Naive thymus-derived CD8-positive, alpha-beta T cell (primary cell): ENCODE measurements around the gene PEX26. TPM values are rescaled to one million over a fixed set of nuclear protein-coding genes. Genes with fewer than 3 reads are reported as not detected.
"Not testable (repeated sequence)": the region's sequence is repeated elsewhere in the genome, so short reads cannot be mapped to it uniquely, and the experiment has no call there.

Experiments
- ATAC-seq, 2 donors: fragments of 150-1000 bp; cut with Tn5 transposase in 1 of 2; sonication (Bioruptor Pico), chemical (Tn5 transposase) in 1 of 2; 1 replicate in 1 of 2; 2 replicates in 1 of 2; pipeline ENCODE4 v1.10.0; 2021; ENCODE audit warnings: mild to moderate bottlenecking in 2 of 2, moderate library complexity in 2 of 2
- POLR2A ChIA-PET: fragments of 350-600 bp; sonication (Branson Sonifier 250); formaldehyde crosslinking; loops from one replicate; lab custom pipeline; 2021; ENCODE audit warnings: antibody characterized with exemption; lab: Charles Lee
- DNase-seq, 10 donors: peaks; one replicate each; pipeline versions ENCODE4 v3.0.0 to v3.0.0-alpha.2; 2020 to 2022
- H3K27ac Mint-ChIP-seq, 10 donors: one replicate each; pipeline ENCODE4 v1.8.0; 2020 to 2022; ENCODE audit warnings: mild to moderate bottlenecking in 10 of 10, mixed read lengths in 10 of 10, moderate library complexity in 4 of 10, inconsistent platforms in 1 of 10
- H3K27me3 Mint-ChIP-seq, 5 donors: one replicate each; pipeline ENCODE4 v1.8.0; 2021 to 2022; ENCODE audit warnings: mixed read lengths in 5 of 5
- H3K36me3 Mint-ChIP-seq, 3 donors: one replicate each; pipeline ENCODE4 v1.8.0; 2020 to 2022; ENCODE audit warnings: mixed read lengths in 3 of 3, mild to moderate bottlenecking in 2 of 3, inconsistent platforms in 1 of 3
- H3K4me1 Mint-ChIP-seq, 4 donors: one replicate each; pipeline ENCODE4 v1.8.0; 2021 to 2022; ENCODE audit warnings: mixed read lengths in 4 of 4
- H3K4me3 Mint-ChIP-seq, 10 donors: one replicate each; pipeline ENCODE4 v1.8.0; 2020 to 2022; ENCODE audit warnings: mild to moderate bottlenecking in 10 of 10, mixed read lengths in 10 of 10, moderate library complexity in 6 of 10, inconsistent platforms in 1 of 10
- H3K9me3 Mint-ChIP-seq, 9 donors: one replicate each; pipeline ENCODE4 v1.8.0; 2020 to 2022; ENCODE audit warnings: mixed read lengths in 9 of 9, mild to moderate bottlenecking in 3 of 9, inconsistent platforms in 1 of 9, moderate library complexity in 1 of 9
- polyA plus RNA-seq, 3 donors: library from polyadenylated mRNA; unstranded; fragments of 300-500 nt; fragmentation: Illumina TruSeq; gene quantifications; one replicate each; pipeline ENCODE4 v1.2.3, GENCODE V29; 2021
- total RNA-seq, 8 experiments: library from RNA in 2 of 8; stranded (reverse) in 2 of 8; gene quantifications; one replicate each; pipeline ENCODE4 v1.2.3 and lab custom pipeline; 2021 to 2026

PEX26 gene
- total and polyA plus RNA-seq, 5 experiments from 2014 or later, result 2.6 to 41.2 (median 4.5) TPM

- Mint-ChIP-seq H3K27me3 (peaks cover 0 to 15% (median 0%) of the 10 kb centered on the region in 5 donors), H3K9me3 (peaks cover 0 to 3% (median 0%) of the 10 kb centered on the region in 9 donors), H3K27ac (no peak overlapping the region), H3K4me3 (no peak overlapping the region), H3K36me3 (no peaks in the 10 kb centered on the region), H3K4me1 (peaks cover 0 to 2% (median 0%) of the 10 kb centered on the region in 4 donors)
- ATAC-seq (no peak), DNase-seq (no peak)
- POLR2A ChIA-PET, result no interaction called here
Measured at GRCh38 chr22:18045794-18046193, 32.0 kb upstream of the PEX26 start.

GRCh38 chr22:18048041-18048440 lies 29.7 kb upstream of the PEX26 start:
- Mint-ChIP-seq H3K27ac (no peak overlapping the region), H3K4me3 (no peak overlapping the region), H3K36me3 (no peaks in the 10 kb centered on the region), H3K4me1 (peaks cover 0 to 2% (median 0%) of the 10 kb centered on the region in 4 donors), H3K27me3 (peaks cover 0 to 15% (median 2%) of the 10 kb centered on the region in 5 donors), H3K9me3 (no peaks in the 10 kb centered on the region)
- no peak for DNase-seq
- POLR2A ChIA-PET, result no interaction called here
- ATAC-seq, result no peak

- peaks cover 0 to 15% (median 2%) of the 10 kb centered on the region in 5 donors for H3K27me3 Mint-ChIP-seq
Measured at GRCh38 chr22:18048441-18048898, 29.3 kb upstream of the PEX26 start.

GRCh38 chr22:18050065-18050464 lies 27.7 kb upstream of the PEX26 start:
- DNase-seq (no peak), ATAC-seq (no peak)
- Mint-ChIP-seq H3K27ac (no peak overlapping the region), H3K27me3 (peaks cover 0 to 15% (median 2%) of the 10 kb centered on the region in 5 donors), H3K36me3 (no peaks in the 10 kb centered on the region), H3K9me3 (no peaks in the 10 kb centered on the region), H3K4me1 (peaks cover 0 to 2% (median 0%) of the 10 kb centered on the region in 4 donors), H3K4me3 (no peak overlapping the region)
- POLR2A ChIA-PET, result no interaction called here

More at GRCh38 chr22:18048441-18048898, 29.3 kb upstream of the PEX26 start:
- POLR2A ChIA-PET, result no interaction called here
- H3K4me3 Mint-ChIP-seq, result peak overlapping the region in 1 of 10 donors; percentile 6
- DNase-seq (no peak), ATAC-seq (no peak)
- no peaks in the 10 kb centered on the region for H3K9me3 Mint-ChIP-seq
- H3K4me1 Mint-ChIP-seq, result peaks cover 0 to 2% (median 0%) of the 10 kb centered on the region in 4 donors
- no peak overlapping the region for H3K27ac Mint-ChIP-seq
- H3K36me3 Mint-ChIP-seq, result no peaks in the 10 kb centered on the region

- H3K4me3 Mint-ChIP-seq, H3K36me3 Mint-ChIP-seq, POLR2A ChIA-PET, H3K4me1 Mint-ChIP-seq, ATAC-seq, DNase-seq, H3K9me3 Mint-ChIP-seq, H3K27ac Mint-ChIP-seq: not testable (repeated sequence)
- H3K27me3 Mint-ChIP-seq, result peaks cover 0 to 15% (median 2%) of the 10 kb centered on the region in 5 donors
Measured at GRCh38 chr22:18051113-18051512, 26.7 kb upstream of the PEX26 start.

- ATAC-seq, H3K36me3 Mint-ChIP-seq, POLR2A ChIA-PET, H3K27ac Mint-ChIP-seq, H3K27me3 Mint-ChIP-seq, H3K4me3 Mint-ChIP-seq, DNase-seq, H3K9me3 Mint-ChIP-seq: not testable (repeated sequence)
- H3K4me1 Mint-ChIP-seq, result peaks cover 0 to 27% (median 1%) of the 10 kb centered on the region in 4 donors
Measured at GRCh38 chr22:18053216-18053946, 24.4 kb upstream of the PEX26 start.

GRCh38 chr22:18055619-18056160 lies 22.1 kb upstream of the PEX26 start:
- no peaks in the 10 kb centered on the region for H3K36me3 Mint-ChIP-seq
- peaks cover 0 to 27% (median 1%) of the 10 kb centered on the region in 4 donors for H3K4me1 Mint-ChIP-seq
- no peak overlapping the region for H3K4me3 Mint-ChIP-seq
- POLR2A ChIA-PET, result no interaction called here
- H3K27me3 Mint-ChIP-seq, result peaks cover 3 to 9% (median 5%) of the 10 kb centered on the region in 5 donors
- H3K27ac Mint-ChIP-seq, result peak overlapping the region in 3 of 10 donors; percentile 61 to 77 (median 75)
- ATAC-seq (no peak), DNase-seq (no peak)
- no peaks in the 10 kb centered on the region for H3K9me3 Mint-ChIP-seq

GRCh38 chr22:18056161-18056666 lies 21.6 kb upstream of the PEX26 start:
- H3K4me1 Mint-ChIP-seq, result peaks cover 0 to 27% (median 1%) of the 10 kb centered on the region in 4 donors
- DNase-seq, result no peak
- peak overlapping the region in 3 of 10 donors; percentile 56 to 77 (median 65) for H3K27ac Mint-ChIP-seq
- POLR2A ChIA-PET, result interaction anchor here (0.7 kb wide), 1 partner anchor 20 kb away, joined by 3 read pairs; no protein-coding TSS in a partner anchor
- no peak for ATAC-seq
- no peaks in the 10 kb centered on the region for H3K9me3 Mint-ChIP-seq
- H3K27me3 Mint-ChIP-seq, result peaks cover 3 to 9% (median 5%) of the 10 kb centered on the region in 5 donors
- H3K4me3 Mint-ChIP-seq, result peak overlapping the region in 1 of 10 donors; percentile 55
- no peaks in the 10 kb centered on the region for H3K36me3 Mint-ChIP-seq

GRCh38 chr22:18056807-18057474 lies 20.8 kb upstream of the PEX26 start:
- Mint-ChIP-seq H3K27ac (peak overlapping the region in 2 of 10 donors; percentile 65 to 77), H3K27me3 (peaks cover 3 to 9% (median 6%) of the 10 kb centered on the region in 5 donors), H3K36me3 (no peaks in the 10 kb centered on the region), H3K9me3 (no peaks in the 10 kb centered on the region), H3K4me3 (peak overlapping the region in 1 of 10 donors; percentile 55), H3K4me1 (peaks cover 0 to 27% (median 1%) of the 10 kb centered on the region in 4 donors)
- DNase-seq (peak in 1 of 10 donors; percentile 27), ATAC-seq (peak in 1 of 2 donors; percentile 68)
- POLR2A ChIA-PET, result interaction anchor here (0.7 kb wide), 1 partner anchor 19 kb away, joined by 3 read pairs; no protein-coding TSS in a partner anchor

- POLR2A ChIA-PET, result no interaction called here
- no peaks in the 10 kb centered on the region for H3K36me3 Mint-ChIP-seq
- no peak overlapping the region for H3K4me3 Mint-ChIP-seq
- DNase-seq, result peak in 1 of 10 donors; percentile 48
- no peaks in the 10 kb centered on the region for H3K9me3 Mint-ChIP-seq
- peak overlapping the region in 2 of 10 donors; percentile 69 to 77 for H3K27ac Mint-ChIP-seq
- ATAC-seq, result peak in 1 of 2 donors; percentile 69
- peaks cover 0 to 27% (median 1%) of the 10 kb centered on the region in 4 donors for H3K4me1 Mint-ChIP-seq
- peaks cover 4 to 9% (median 5%) of the 10 kb centered on the region in 5 donors for H3K27me3 Mint-ChIP-seq
Measured at GRCh38 chr22:18057568-18058209, 20.1 kb upstream of the PEX26 start.

- H3K4me3 Mint-ChIP-seq, result no peak overlapping the region
- no peaks in the 10 kb centered on the region for H3K9me3 Mint-ChIP-seq
- peaks cover 4 to 9% (median 5%) of the 10 kb centered on the region in 5 donors for H3K27me3 Mint-ChIP-seq
- no peaks in the 10 kb centered on the region for H3K36me3 Mint-ChIP-seq
- peak overlapping the region in 1 of 10 donors; percentile 77 for H3K27ac Mint-ChIP-seq
- ATAC-seq, result no peak
- no peak for DNase-seq
- POLR2A ChIA-PET, result no interaction called here
- H3K4me1 Mint-ChIP-seq, result peaks cover 0 to 27% (median 1%) of the 10 kb centered on the region in 4 donors
Measured at GRCh38 chr22:18058371-18059093, 19.3 kb upstream of the PEX26 start.
